MCF 10A (cell line): Measurements from ENCODE around the gene FOXO6. TPM values are rescaled to one million over a fixed set of nuclear protein-coding genes. Genes with fewer than 3 reads are reported as not detected.

ENCODE experiments used
- BruUV-seq: library from RNA; stranded (reverse); fragments of 400-500 nt; replicated peaks from 2 replicates; lab custom pipeline; 2021; lab: Mats Ljungman, UMichigan
- CTCF ChIA-PET: fragments of 300-600 bp; sonication (Branson Sonifier 250); formaldehyde crosslinking; extraction: SDS; loops from one replicate; lab custom pipeline; 2021; ENCODE audit warnings: antibody characterized with exemption, inconsistent platforms; lab: Yijun Ruan, JAX
- POLR2A ChIA-PET: fragments of 300-600, 350-650 bp; sonication (Branson Sonifier 250); formaldehyde crosslinking; extraction: SDS; loops from one replicate; lab custom pipeline; 2020; ENCODE audit warnings: antibody characterized with exemption, inconsistent platforms; lab: Yijun Ruan, JAX
- DNase-seq: peaks from one replicate; pipeline ENCODE4 v3.0.0-alpha.2; 2018; ENCODE audit not compliant: unreplicated experiment
- H3K27ac Mint-ChIP-seq: one replicate; pipeline ENCODE4 v1.8.0; 2022; ENCODE audit warnings: mild to moderate bottlenecking, low read depth, mixed read lengths; ENCODE audit not compliant: unreplicated experiment
- H3K27me3 Mint-ChIP-seq: one replicate; pipeline ENCODE4 v1.8.0; 2022; ENCODE audit warnings: mixed read lengths; ENCODE audit not compliant: insufficient read depth, unreplicated experiment
- H3K36me3 Mint-ChIP-seq: one replicate; pipeline ENCODE4 v1.8.0; 2022; ENCODE audit warnings: mild to moderate bottlenecking, moderate library complexity, mixed read lengths; ENCODE audit not compliant: insufficient read depth, unreplicated experiment
- H3K4me1 Mint-ChIP-seq: one replicate; pipeline ENCODE4 v1.8.0; 2022; ENCODE audit warnings: mixed read lengths; ENCODE audit not compliant: insufficient read depth, unreplicated experiment
- H3K4me3 Mint-ChIP-seq: one replicate; pipeline ENCODE4 v1.8.0; 2022; ENCODE audit warnings: mild to moderate bottlenecking, moderate library complexity, mixed read lengths; ENCODE audit not compliant: unreplicated experiment
- H3K9me3 Mint-ChIP-seq: one replicate; pipeline ENCODE4 v1.8.0; 2022; ENCODE audit warnings: mixed read lengths; ENCODE audit not compliant: unreplicated experiment
- CTCF ChIP-seq: fragments of 200-600 bp; IDR thresholded peaks from one replicate; pipeline ENCODE4 v1.8.0; 2022; ENCODE audit warnings: antibody characterized with exemption, mild to moderate bottlenecking; ENCODE audit not compliant: unreplicated experiment
- intact Hi-C: fragments of 100-400 bp; cut with micrococcal nuclease; formaldehyde crosslinking; loops from 2 replicates; pipeline ENCODE4 v1.14.1; 2022
- total RNA-seq: library from RNA; stranded (reverse); gene quantifications from 2 replicates; pipeline ENCODE4 v1.2.3, GENCODE V29; 2022

FOXO6 gene
- total RNA-seq, 1 experiment from 2014 or later: 0.28 TPM

GRCh38 chr1:41362749-41363590, 1.7 kb downstream of the FOXO6 start:
- H3K4me1 Mint-ChIP-seq: peaks cover 31% of the 10 kb centered on the region
- BruUV-seq: no TSS peak
- peaks cover 5% of the 10 kb centered on the region for H3K36me3 Mint-ChIP-seq

DNA sequence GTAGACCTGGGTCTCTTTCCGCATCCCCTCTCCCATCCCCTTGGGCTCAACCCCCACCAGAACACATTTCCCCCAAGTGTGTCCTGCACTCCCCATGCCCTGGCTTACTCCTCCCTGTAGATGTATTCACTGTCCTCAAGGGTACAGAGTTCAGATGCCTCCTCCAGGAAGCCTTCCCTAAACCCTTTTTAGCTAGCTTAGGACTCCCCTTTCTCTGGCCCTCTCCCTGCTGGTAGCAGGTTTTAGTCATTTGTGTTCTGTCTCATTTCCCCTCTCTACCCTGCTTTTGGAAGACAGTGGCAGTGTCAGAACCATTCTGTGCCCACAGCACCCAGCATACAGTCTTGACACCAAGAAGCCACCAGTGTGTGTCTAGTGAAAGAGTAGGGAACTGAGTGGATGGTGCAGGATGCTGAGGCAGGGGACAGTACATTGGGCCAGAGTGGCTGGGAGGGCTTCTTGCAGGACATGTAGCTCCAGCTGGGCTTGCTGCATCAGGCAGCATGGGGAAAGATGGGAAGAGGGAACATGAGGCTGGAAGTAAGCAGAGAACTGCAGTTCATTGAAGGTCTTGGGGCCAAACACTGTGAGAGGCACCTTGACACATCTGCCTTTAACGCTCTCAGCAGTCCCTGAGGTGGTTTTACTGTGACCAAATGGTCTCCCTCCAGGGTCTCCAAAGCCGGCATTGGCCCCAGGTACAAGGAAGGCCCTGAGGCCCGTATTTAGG, 2.5 kb downstream of the FOXO6 start:
- TF ChIP-seq CTCF: no peak
- intact Hi-C loops: no loop called here
- no peak for DNase-seq
- H3K36me3 Mint-ChIP-seq: peaks cover 5% of the 10 kb centered on the region
- peaks cover 24% of the 10 kb centered on the region for H3K27me3 Mint-ChIP-seq
- H3K4me1 Mint-ChIP-seq: peaks cover 23% of the 10 kb centered on the region
- BruUV-seq: no TSS peak
- H3K9me3 Mint-ChIP-seq: no peaks in the 10 kb centered on the region
- H3K4me3 Mint-ChIP-seq: no peak overlapping the region
- POLR2A ChIA-PET: interaction anchor here (0.7 kb wide), 1 partner anchor 51 kb away, joined by 3 read pairs; no protein-coding TSS in a partner anchor
- CTCF ChIA-PET: interaction anchor here (0.5 kb wide), 1 partner anchor 30 kb away, joined by 3 read pairs; no protein-coding TSS in a partner anchor
- H3K27ac Mint-ChIP-seq: no peak overlapping the region

More at GRCh38 chr1:41362749-41363590, 1.7 kb downstream of the FOXO6 start:
- DNase-seq: no peak
- POLR2A ChIA-PET: interaction anchor here (0.7 kb wide), 1 partner anchor 52 kb away, joined by 3 read pairs; no protein-coding TSS in a partner anchor
- Mint-ChIP-seq H3K27ac (no peak overlapping the region), H3K4me3 (no peak overlapping the region), H3K27me3 (peaks cover 22% of the 10 kb centered on the region), H3K9me3 (no peaks in the 10 kb centered on the region)
- CTCF ChIA-PET: interaction anchor here (0.5 to 0.6 kb wide), 4 partner anchors 24 to 864 kb away, joined by 3 to 4 read pairs (median 3); no protein-coding TSS in a partner anchor
- intact Hi-C loops: no loop called here
- no peak for TF ChIP-seq CTCF

DNA sequence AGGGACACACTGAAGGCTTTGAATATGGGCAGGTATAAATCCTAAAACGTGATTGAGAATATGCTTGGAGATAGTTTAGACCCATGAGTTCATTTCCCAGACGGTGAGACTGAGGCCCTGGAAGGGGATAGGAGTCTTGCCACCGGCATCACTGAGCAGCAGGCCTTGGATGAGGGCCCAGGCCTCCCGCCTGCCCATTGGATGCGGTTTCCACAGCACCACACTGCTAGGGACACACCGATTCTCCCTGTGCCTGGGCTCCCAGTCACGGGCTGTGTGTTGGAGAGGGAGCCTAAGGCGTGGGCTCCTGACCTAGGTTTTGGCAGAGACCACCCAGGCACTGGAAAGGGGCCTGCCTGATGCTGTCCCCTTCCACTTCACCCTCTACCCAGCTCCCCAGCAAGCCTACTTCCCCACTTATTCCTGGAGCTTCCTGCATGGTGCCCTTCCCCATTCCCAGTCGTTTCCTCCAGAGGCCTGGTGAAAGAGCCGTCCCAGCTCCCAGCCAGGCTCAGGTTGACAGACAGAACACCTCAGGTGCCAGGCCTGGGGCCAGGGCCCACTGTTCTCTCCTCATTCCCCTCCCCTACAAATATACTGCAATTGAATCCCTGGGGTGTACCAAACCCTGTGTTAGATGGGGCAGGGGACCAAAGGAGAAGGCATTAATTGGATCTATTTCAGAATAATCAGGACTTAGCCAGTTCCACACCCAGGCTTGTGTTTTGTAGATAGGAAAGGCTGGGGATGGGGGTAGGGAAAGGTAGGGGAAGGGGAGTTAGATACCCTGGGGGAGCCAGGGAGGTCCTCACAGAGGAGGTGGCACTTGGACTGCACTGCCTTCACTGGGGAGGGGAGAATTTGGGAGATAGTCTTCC, 3.4 kb downstream of the FOXO6 start:
- peak overlapping the region; percentile 37 for H3K27ac Mint-ChIP-seq
- peaks cover 33% of the 10 kb centered on the region for H3K27me3 Mint-ChIP-seq
- POLR2A ChIA-PET: no interaction called here
- peaks cover 18% of the 10 kb centered on the region for H3K4me1 Mint-ChIP-seq
- peaks cover 5% of the 10 kb centered on the region for H3K36me3 Mint-ChIP-seq
- H3K9me3 Mint-ChIP-seq: no peaks in the 10 kb centered on the region
- BruUV-seq: no TSS peak
- no peak for DNase-seq
- H3K4me3 Mint-ChIP-seq: peak overlapping the region; percentile 17
- intact Hi-C loops: no loop called here
- no peak for TF ChIP-seq CTCF
- CTCF ChIA-PET: interaction anchor here (0.7 kb wide), 1 partner anchor 71 kb away, joined by 3 read pairs; no protein-coding TSS in a partner anchor
